ENCODE data around the gene MDFIC. TPM values are rescaled to one million over a fixed set of nuclear protein-coding genes. Genes with fewer than 3 reads are reported as not detected.

MDFIC gene
- polyA plus RNA-seq, 1 donor (not counting 4 experiments of a cell fraction or from before 2014, with no cell fraction given) = 8.5 TPM

DNA sequence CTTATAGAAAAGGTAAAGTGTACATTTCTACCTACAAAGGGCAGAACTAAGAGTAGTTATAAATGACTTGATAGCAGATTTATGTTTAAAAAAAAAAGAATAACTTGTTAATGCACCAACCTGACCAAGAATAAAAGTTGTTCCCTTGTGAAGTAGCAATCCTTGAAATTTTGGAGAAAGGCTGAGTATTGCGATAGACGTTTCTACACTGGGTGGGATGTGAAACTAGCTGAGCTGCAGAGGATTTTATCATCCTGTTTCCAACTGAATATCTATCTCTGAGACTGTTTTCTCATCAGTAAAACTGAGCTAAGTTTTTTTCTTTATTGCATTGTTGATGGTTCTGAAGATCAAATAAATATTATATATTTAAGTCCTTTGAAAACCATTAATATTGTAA lies 14.6 kb downstream of the MDFIC start:
- Histone ChIP-seq H3K4me3 (ENCODE audit: control insufficient read depth in 2 of 3, extremely low read depth in 1 of 3, insufficient read depth in 2 of 3, low read depth in 1 of 3, low read length in 3 of 3) (no peak overlapping the region), H2AFZ (ENCODE audit: control insufficient read depth, low read length) (no peak overlapping the region), H3K79me2 (ENCODE audit: control insufficient read depth, insufficient read depth, low read length) (no peaks in the 10 kb centered on the region), H3K9me3 (ENCODE audit: control insufficient read depth, low read depth, low read length) (no peaks in the 10 kb centered on the region), H3K27ac (ENCODE audit: control insufficient read depth, insufficient read depth, low read length) (no peak overlapping the region), H3K36me3 (ENCODE audit: control insufficient read depth in 2 of 2, extremely low read depth in 1 of 2, insufficient read depth in 2 of 2, low read length in 2 of 2) (no peaks in the 10 kb centered on the region), H3K9me1 (ENCODE audit: control insufficient read depth, extremely low read depth, insufficient read depth, low read length) (no peaks in the 10 kb centered on the region), H4K20me1 (ENCODE audit: control insufficient read depth, extremely low read depth, insufficient read depth, low read length) (no peaks in the 10 kb centered on the region), H3K4me2 (ENCODE audit: control insufficient read depth, extremely low read depth, insufficient read depth, low read depth, low read length) (no peak overlapping the region), H3K27me3 (ENCODE audit: control insufficient read depth, extremely low read depth, insufficient read depth, low read length) (no peaks in the 10 kb centered on the region), H3K9ac (ENCODE audit: control insufficient read depth, extremely low read depth, insufficient read depth, low read length) (no peak overlapping the region), H3K4me1 (ENCODE audit: control insufficient read depth, extremely low read depth, insufficient read depth, low read length) (no peaks in the 10 kb centered on the region)
- TF ChIP-seq EZH2 (IDR thresholded peaks at IDR 0.05; ENCODE audit: low read length) = no peak
- TF ChIP-seq, protein P1, sequence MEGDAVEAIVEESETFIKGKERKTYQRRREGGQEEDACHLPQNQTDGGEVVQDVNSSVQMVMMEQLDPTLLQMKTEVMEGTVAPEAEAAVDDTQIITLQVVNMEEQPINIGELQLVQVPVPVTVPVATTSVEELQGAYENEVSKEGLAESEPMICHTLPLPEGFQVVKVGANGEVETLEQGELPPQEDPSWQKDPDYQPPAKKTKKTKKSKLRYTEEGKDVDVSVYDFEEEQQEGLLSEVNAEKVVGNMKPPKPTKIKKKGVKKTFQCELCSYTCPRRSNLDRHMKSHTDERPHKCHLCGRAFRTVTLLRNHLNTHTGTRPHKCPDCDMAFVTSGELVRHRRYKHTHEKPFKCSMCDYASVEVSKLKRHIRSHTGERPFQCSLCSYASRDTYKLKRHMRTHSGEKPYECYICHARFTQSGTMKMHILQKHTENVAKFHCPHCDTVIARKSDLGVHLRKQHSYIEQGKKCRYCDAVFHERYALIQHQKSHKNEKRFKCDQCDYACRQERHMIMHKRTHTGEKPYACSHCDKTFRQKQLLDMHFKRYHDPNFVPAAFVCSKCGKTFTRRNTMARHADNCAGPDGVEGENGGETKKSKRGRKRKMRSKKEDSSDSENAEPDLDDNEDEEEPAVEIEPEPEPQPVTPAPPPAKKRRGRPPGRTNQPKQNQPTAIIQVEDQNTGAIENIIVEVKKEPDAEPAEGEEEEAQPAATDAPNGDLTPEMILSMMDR (optimal IDR thresholded peaks at IDR 0.05 in 1 of 3, IDR thresholded peaks at IDR 0.05 in 1 of 3, conservative IDR thresholded peaks at IDR 0.05 in 1 of 3; ENCODE audit: extremely low read depth in 1 of 3, insufficient read depth in 2 of 3, low read length in 3 of 3) = no peak
- no peak for DNase-seq (ENCODE audit: low read depth, low spot score)
- no peak for FAIRE-seq
- dilution Hi-C loops (cut with MboI; ENCODE audit: extremely low pct_ligation_motif_present, low sequenced_read_pairs) = no loop called here

- TF ChIP-seq EZH2 (IDR thresholded peaks at IDR 0.05; ENCODE audit: low read length) = no peak
- TF ChIP-seq, protein P1 (optimal IDR thresholded peaks at IDR 0.05 in 1 of 3, IDR thresholded peaks at IDR 0.05 in 1 of 3, conservative IDR thresholded peaks at IDR 0.05 in 1 of 3; ENCODE audit: extremely low read depth in 1 of 3, insufficient read depth in 2 of 3, low read length in 3 of 3) = no peak
- Histone ChIP-seq H3K27ac (ENCODE audit: control insufficient read depth, insufficient read depth, low read length) (no peak overlapping the region), H3K4me2 (ENCODE audit: control insufficient read depth, extremely low read depth, insufficient read depth, low read depth, low read length) (no peak overlapping the region), H3K9ac (ENCODE audit: control insufficient read depth, extremely low read depth, insufficient read depth, low read length) (no peak overlapping the region), H3K4me3 (ENCODE audit: control insufficient read depth in 2 of 3, extremely low read depth in 1 of 3, insufficient read depth in 2 of 3, low read depth in 1 of 3, low read length in 3 of 3) (no peak overlapping the region), H3K27me3 (ENCODE audit: control insufficient read depth, extremely low read depth, insufficient read depth, low read length) (no peaks in the 10 kb centered on the region), H3K79me2 (ENCODE audit: control insufficient read depth, insufficient read depth, low read length) (no peaks in the 10 kb centered on the region), H4K20me1 (ENCODE audit: control insufficient read depth, extremely low read depth, insufficient read depth, low read length) (no peaks in the 10 kb centered on the region), H3K36me3 (ENCODE audit: control insufficient read depth in 2 of 2, extremely low read depth in 1 of 2, insufficient read depth in 2 of 2, low read length in 2 of 2) (no peaks in the 10 kb centered on the region), H3K9me1 (ENCODE audit: control insufficient read depth, extremely low read depth, insufficient read depth, low read length) (no peaks in the 10 kb centered on the region), H3K4me1 (ENCODE audit: control insufficient read depth, extremely low read depth, insufficient read depth, low read length) (no peaks in the 10 kb centered on the region), H2AFZ (ENCODE audit: control insufficient read depth, low read length) (no peak overlapping the region), H3K9me3 (ENCODE audit: control insufficient read depth, low read depth, low read length) (no peaks in the 10 kb centered on the region)
- DNase-seq (ENCODE audit: low read depth, low spot score) = no peak
- dilution Hi-C loops (cut with MboI; ENCODE audit: extremely low pct_ligation_motif_present, low sequenced_read_pairs) = no loop called here
- no peak for FAIRE-seq
These were observed 15.6 kb downstream of the MDFIC start for GRCh38 chr7:114937446-114937845.

All from keratinocyte (primary cell).